Smooth muscle cell (in vitro differentiated cells): ENCODE data around the gene PCDHGA2. TPM values are rescaled to one million over a fixed set of nuclear protein-coding genes. Genes with fewer than 3 reads are reported as not detected.

ENCODE experiments used
- DNase-seq: peaks from one replicate; lab custom pipeline; 2025; ENCODE audit not compliant: unreplicated experiment; lab: John Stamatoyannopoulos, UW
- H2AFZ ChIP-seq: fragments of 200-600 bp; sonication (generic); 2 replicates; pipeline ENCODE4 v1.6.0; 2016; ENCODE audit warnings: antibody characterized with exemption, low read depth, mild to moderate bottlenecking
- H3F3A ChIP-seq: fragments of 200-600 bp; sonication (generic); 2 replicates; pipeline ENCODE4 v1.6.0; 2017; ENCODE audit warnings: antibody characterized with exemption, low read depth
- H3K27ac ChIP-seq: fragments of 200-600 bp; sonication (generic); 2 replicates; pipeline ENCODE4 v1.5.1; 2016; ENCODE audit warnings: low read depth, mild to moderate bottlenecking
- H3K27me3 ChIP-seq: fragments of 200-600 bp; sonication (generic); 2 replicates; pipeline ENCODE4 v1.6.1; 2016; ENCODE audit warnings: low read depth, mild to moderate bottlenecking
- H3K36me3 ChIP-seq: fragments of 200-600 bp; sonication (generic); 2 replicates; pipeline ENCODE4 v1.5.1; 2016; ENCODE audit warnings: low read depth
- H3K4me1 ChIP-seq: fragments of 200-600 bp; sonication (generic); 2 replicates; pipeline ENCODE4 v1.5.1; 2016; ENCODE audit warnings: low read depth
- H3K4me2 ChIP-seq: fragments of 200-600 bp; sonication (generic); 2 replicates; pipeline ENCODE4 v1.6.0; 2016; ENCODE audit warnings: mild to moderate bottlenecking
- H3K4me3 ChIP-seq: fragments of 200-600 bp; sonication (generic); 2 replicates; pipeline ENCODE4 v1.5.1; 2016; ENCODE audit warnings: mild to moderate bottlenecking
- H3K79me2 ChIP-seq: fragments of 200-600 bp; sonication (generic); 2 replicates; pipeline ENCODE4 v1.6.0; 2016; ENCODE audit warnings: low read depth, mild to moderate bottlenecking
- H3K9ac ChIP-seq: fragments of 200-600 bp; sonication (generic); 2 replicates; pipeline ENCODE4 v1.6.0; 2016; ENCODE audit warnings: low read depth
- H3K9me3 ChIP-seq: fragments of 200-600 bp; sonication (generic); replicated peaks from 2 replicates; pipeline ENCODE4 v1.5.1; 2016; ENCODE audit warnings: low read depth
- H4K20me1 ChIP-seq: fragments of 200-600 bp; sonication (generic); 2 replicates; pipeline ENCODE4 v1.6.0; 2016; ENCODE audit warnings: low read depth
- WGBS: methylation state at CpG from one replicate; pipeline ENCODE4 v1.1.7; 2016; ENCODE audit warnings: low lambda C conversion rate; 5-methylcytosine and 5-hydroxymethylcytosine counted together
- polyA plus RNA-seq: library from polyadenylated mRNA; unstranded; fragments of >200 nt; fragmentation: Nextera tagmentation; extraction: Ambion mirVana; gene quantifications from 2 replicates; pipeline ENCODE4 v1.2.1, GENCODE V29; 2016
- total RNA-seq: library from RNA; depleted of rRNA; stranded (reverse); fragments of >200 nt; gene quantifications from 2 replicates; pipeline ENCODE4 v1.2.3, GENCODE V29; 2014
- TF ChIP-seq, protein P1 (sequence below): fragments of 200-600 bp; sonication (generic); IDR thresholded peaks from 2 replicates; pipeline ENCODE4 v1.5.1; 2017; ENCODE audit warnings: borderline replicate concordance, mild to moderate bottlenecking, antibody characterized with exemption; ENCODE audit not compliant: insufficient read depth, poor library complexity, severe bottlenecking

The PCDHGA2 gene
- total and polyA plus RNA-seq, 2 experiments from 2014 or later = 0.04 TPM; not detected in 1

DNA sequence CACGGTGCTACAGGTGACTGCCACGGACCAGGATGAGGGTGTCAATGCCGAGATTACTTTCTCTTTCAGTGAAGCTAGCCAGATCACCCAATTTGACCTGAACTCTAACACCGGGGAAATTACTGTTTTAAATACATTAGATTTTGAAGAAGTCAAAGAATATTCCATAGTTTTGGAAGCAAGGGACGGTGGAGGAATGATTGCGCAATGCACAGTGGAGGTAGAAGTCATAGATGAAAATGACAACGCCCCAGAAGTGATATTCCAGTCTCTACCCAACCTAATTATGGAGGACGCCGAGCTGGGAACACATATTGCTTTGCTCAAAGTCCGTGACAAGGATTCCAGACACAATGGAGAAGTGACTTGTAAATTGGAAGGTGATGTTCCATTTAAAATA is 50.1 kb downstream of the PCDHGA2 start:
- Histone ChIP-seq H3K9me3 (peaks cover 48% of the 10 kb centered on the region), H3K4me1 (no peaks in the 10 kb centered on the region), H3F3A (no peaks in the 10 kb centered on the region), H2AFZ (no peak overlapping the region), H3K4me3 (no peak overlapping the region), H3K27ac (no peak overlapping the region), H4K20me1 (no peaks in the 10 kb centered on the region), H3K79me2 (peaks cover 11% of the 10 kb centered on the region), H3K36me3 (peaks cover 34% of the 10 kb centered on the region), H3K27me3 (no peaks in the 10 kb centered on the region), H3K9ac (no peak overlapping the region), H3K4me2 (peak overlapping the region; percentile 72)
- WGBS = 94% methylated on average over 10 of the region's 10 CpGs
- TF ChIP-seq, protein P1, sequence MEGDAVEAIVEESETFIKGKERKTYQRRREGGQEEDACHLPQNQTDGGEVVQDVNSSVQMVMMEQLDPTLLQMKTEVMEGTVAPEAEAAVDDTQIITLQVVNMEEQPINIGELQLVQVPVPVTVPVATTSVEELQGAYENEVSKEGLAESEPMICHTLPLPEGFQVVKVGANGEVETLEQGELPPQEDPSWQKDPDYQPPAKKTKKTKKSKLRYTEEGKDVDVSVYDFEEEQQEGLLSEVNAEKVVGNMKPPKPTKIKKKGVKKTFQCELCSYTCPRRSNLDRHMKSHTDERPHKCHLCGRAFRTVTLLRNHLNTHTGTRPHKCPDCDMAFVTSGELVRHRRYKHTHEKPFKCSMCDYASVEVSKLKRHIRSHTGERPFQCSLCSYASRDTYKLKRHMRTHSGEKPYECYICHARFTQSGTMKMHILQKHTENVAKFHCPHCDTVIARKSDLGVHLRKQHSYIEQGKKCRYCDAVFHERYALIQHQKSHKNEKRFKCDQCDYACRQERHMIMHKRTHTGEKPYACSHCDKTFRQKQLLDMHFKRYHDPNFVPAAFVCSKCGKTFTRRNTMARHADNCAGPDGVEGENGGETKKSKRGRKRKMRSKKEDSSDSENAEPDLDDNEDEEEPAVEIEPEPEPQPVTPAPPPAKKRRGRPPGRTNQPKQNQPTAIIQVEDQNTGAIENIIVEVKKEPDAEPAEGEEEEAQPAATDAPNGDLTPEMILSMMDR = no peak
- DNase-seq = no peak

DNA sequence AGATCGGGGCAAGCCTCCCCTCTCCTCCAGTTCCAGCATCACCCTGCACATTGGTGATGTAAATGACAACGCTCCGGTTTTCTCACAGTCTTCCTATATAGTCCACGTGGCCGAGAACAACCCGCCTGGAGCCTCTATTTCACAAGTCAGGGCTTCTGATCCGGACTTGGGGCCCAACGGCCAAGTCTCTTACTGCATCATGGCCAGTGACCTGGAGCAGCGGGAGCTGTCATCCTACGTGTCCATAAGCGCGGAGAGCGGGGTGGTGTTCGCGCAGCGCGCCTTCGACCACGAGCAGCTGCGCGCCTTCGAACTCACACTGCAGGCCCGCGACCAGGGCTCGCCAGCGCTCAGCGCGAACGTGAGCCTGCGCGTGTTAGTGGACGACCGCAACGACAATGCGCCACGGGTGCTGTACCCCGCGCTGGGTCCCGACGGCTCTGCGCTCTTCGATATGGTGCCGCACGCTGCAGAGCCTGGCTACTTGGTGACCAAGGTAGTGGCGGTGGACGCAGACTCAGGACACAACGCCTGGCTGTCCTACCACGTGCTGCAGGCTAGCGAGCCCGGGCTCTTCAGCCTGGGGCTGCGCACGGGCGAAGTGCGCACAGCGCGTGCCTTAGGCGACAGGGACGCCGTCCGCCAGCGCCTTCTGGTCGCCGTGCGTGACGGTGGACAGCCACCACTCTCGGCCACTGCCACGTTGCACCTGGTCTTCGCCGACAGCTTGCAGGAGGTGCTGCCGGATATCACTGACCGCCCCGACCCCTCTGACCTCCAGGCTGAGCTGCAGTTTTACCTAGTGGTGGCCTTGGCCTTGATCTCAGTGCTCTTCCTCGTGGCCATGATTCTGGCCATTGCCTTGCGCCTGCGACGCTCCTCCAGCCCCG is 50.8 kb downstream of the PCDHGA2 start:
- Histone ChIP-seq H3K27me3 (no peaks in the 10 kb centered on the region), H3K9me3 (peaks cover 49% of the 10 kb centered on the region), H3K79me2 (peaks cover 11% of the 10 kb centered on the region), H3K9ac (no peak overlapping the region), H3K4me1 (no peaks in the 10 kb centered on the region), H2AFZ (no peak overlapping the region), H3K4me2 (no peak overlapping the region), H3K27ac (no peak overlapping the region), H3F3A (no peaks in the 10 kb centered on the region), H4K20me1 (no peaks in the 10 kb centered on the region), H3K36me3 (peaks cover 34% of the 10 kb centered on the region), H3K4me3 (peak overlapping the region; percentile 35)
- DNase-seq = no peak
- WGBS = 98% methylated on average over 68 of the region's 77 CpGs
- TF ChIP-seq, protein P1 = no peak

DNA sequence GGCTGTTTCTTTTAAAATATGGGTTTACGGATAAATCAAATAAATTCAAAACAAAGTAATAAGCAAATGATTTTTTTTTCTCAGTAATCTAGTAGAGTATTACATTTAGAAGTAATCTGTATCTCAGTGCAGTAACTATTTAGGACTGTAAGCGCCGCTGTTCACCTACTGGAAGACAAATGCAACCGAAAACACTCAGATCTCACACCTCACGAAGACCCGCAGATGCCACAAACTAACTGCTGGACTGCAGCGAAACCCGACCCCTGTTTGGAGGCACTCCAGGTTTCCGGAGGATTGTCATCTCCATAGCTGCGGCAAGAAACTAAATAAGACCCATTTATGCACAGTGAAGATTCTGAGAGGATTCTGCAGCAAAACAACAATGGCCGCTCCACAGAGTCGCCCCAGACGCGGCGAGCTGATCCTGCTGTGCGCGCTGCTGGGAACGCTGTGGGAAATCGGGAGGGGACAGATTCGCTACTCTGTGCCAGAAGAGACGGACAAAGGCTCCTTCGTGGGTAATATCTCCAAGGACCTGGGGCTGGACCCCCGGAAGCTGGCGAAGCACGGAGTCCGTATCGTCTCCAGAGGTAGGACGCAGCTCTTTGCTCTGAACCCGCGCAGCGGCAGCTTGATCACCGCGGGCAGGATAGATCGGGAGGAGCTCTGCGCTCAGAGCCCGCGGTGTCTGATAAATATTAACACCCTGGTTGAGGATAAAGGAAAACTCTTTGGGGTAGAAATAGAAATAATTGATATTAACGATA is 54.1 kb downstream of the PCDHGA2 start, which contains the start of gene PCDHGA8:
Gene PCDHGA8 (plus strand): TSS at position 205 of the 770 bp plus-strand sequence. CDS start 181 bp downstream, at position 386.
- H3K4me1 ChIP-seq = no peaks in the 10 kb centered on the region
- H3K9me3 ChIP-seq = peaks cover 53% of the 10 kb centered on the region

More for the DNA sequence above, 54.1 kb downstream of the PCDHGA2 start, which contains the start of gene PCDHGA8:
- TF ChIP-seq, protein P1 = no peak
- Histone ChIP-seq H3K4me3 (peak within 1 kb of the TSS; percentile 35), H4K20me1 (no peaks in the 10 kb centered on the region), H3K4me2 (peak within 1 kb of the TSS; percentile 53), H3F3A (no peaks in the 10 kb centered on the region), H3K36me3 (peaks cover 37% of the 10 kb centered on the region), H3K79me2 (peaks cover 15% of the 10 kb centered on the region), H3K9ac (no peak within 1 kb of the TSS), H2AFZ (no peak within 1 kb of the TSS), H3K27me3 (no peaks in the 10 kb centered on the region), H3K27ac (no peak within 1 kb of the TSS)
- DNase-seq = no peak
- 98% methylated on average over 38 of the region's 38 CpGs for WGBS

Other genes starting within 250 kb of the PCDHGA2 start
Only the 30 nearest of the 38 such genes appear.
- gene PCDHB9, start 151.6 kb upstream of the PCDHGA2 start, total RNA-seq = 4.1 and 6.5 TPM in 2 replicates
- gene PCDHB9, start 151.6 kb upstream of the PCDHGA2 start, polyA plus RNA-seq = 2.2 and 2.4 TPM in 2 replicates
- 6.4 and 7.4 TPM in 2 replicates for gene PCDHB10, start 146.4 kb upstream of the PCDHGA2 start, total RNA-seq
- 3.3 and 3.4 TPM in 2 replicates for gene PCDHB10, start 146.4 kb upstream of the PCDHGA2 start, polyA plus RNA-seq
- gene PCDHB11, start 139.1 kb upstream of the PCDHGA2 start, total RNA-seq = 1.8 and 2.1 TPM in 2 replicates
- gene PCDHB11, start 139.1 kb upstream of the PCDHGA2 start, polyA plus RNA-seq = 0.61 and 1.7 TPM in 2 replicates
- 2.9 and 3.6 TPM in 2 replicates for gene PCDHB12, start 130.0 kb upstream of the PCDHGA2 start, total RNA-seq
- gene PCDHB12, start 130.0 kb upstream of the PCDHGA2 start, polyA plus RNA-seq = 0.57 and 1.0 TPM in 2 replicates
- gene PCDHB13, start 124.8 kb upstream of the PCDHGA2 start, total RNA-seq = 4.4 and 8.3 TPM in 2 replicates
- 1.8 and 2.6 TPM in 2 replicates for gene PCDHB13, start 124.8 kb upstream of the PCDHGA2 start, polyA plus RNA-seq
- 7.8 and 9.1 TPM in 2 replicates for gene PCDHB14, start 115.4 kb upstream of the PCDHGA2 start, total RNA-seq
- 2.6 and 4.6 TPM in 2 replicates for gene PCDHB14, start 115.4 kb upstream of the PCDHGA2 start, polyA plus RNA-seq
- gene PCDHB15, start 93.4 kb upstream of the PCDHGA2 start, total RNA-seq = 3.9 and 4.2 TPM in 2 replicates
- 1.8 and 2.1 TPM in 2 replicates for gene PCDHB15, start 93.4 kb upstream of the PCDHGA2 start, polyA plus RNA-seq
- not detected in 2 replicates for gene SLC25A2, start 34.7 kb upstream of the PCDHGA2 start, total RNA-seq
- gene SLC25A2, start 34.7 kb upstream of the PCDHGA2 start, polyA plus RNA-seq = 0.15 TPM in 1 of 2 replicates, not detected in the other
- gene TAF7, start 18.0 kb upstream of the PCDHGA2 start, total RNA-seq = 83.0 and 94.5 TPM in 2 replicates
- 85.9 and 105 TPM in 2 replicates for gene TAF7, start 18.0 kb upstream of the PCDHGA2 start, polyA plus RNA-seq
- 0.58 and 0.63 TPM in 2 replicates for gene PCDHGA1, start 8.2 kb upstream of the PCDHGA2 start, total RNA-seq
- 0.05 TPM in 1 of 2 replicates, not detected in the other for gene PCDHGA1, start 8.2 kb upstream of the PCDHGA2 start, polyA plus RNA-seq
- not detected in 2 replicates for gene PCDHGA3, start 5.1 kb downstream of the PCDHGA2 start, total RNA-seq
- gene PCDHGA3, start 5.1 kb downstream of the PCDHGA2 start, polyA plus RNA-seq = not detected in 2 replicates
- 0.27 and 0.81 TPM in 2 replicates for gene PCDHGB1, start 11.3 kb downstream of the PCDHGA2 start, total RNA-seq
- gene PCDHGB1, start 11.3 kb downstream of the PCDHGA2 start, polyA plus RNA-seq = 0.40 TPM in 1 of 2 replicates, not detected in the other
- gene PCDHGA4, start 16.3 kb downstream of the PCDHGA2 start, total RNA-seq = 0.58 and 1.1 TPM in 2 replicates
- not detected in 2 replicates for gene PCDHGA4, start 16.3 kb downstream of the PCDHGA2 start, polyA plus RNA-seq
- 0.18 and 1.1 TPM in 2 replicates for gene PCDHGB2, start 21.2 kb downstream of the PCDHGA2 start, total RNA-seq
- not detected in 2 replicates for gene PCDHGB2, start 21.2 kb downstream of the PCDHGA2 start, polyA plus RNA-seq
- 0.09 and 0.22 TPM in 2 replicates for gene PCDHGA5, start 25.4 kb downstream of the PCDHGA2 start, total RNA-seq
- gene PCDHGA5, start 25.4 kb downstream of the PCDHGA2 start, polyA plus RNA-seq = 0.13 TPM in 1 of 2 replicates, not detected in the other
- gene PCDHGB3, start 31.5 kb downstream of the PCDHGA2 start, total RNA-seq = 0.40 TPM in 1 of 2 replicates, not detected in the other
- not detected in 2 replicates for gene PCDHGB3, start 31.5 kb downstream of the PCDHGA2 start, polyA plus RNA-seq
- gene PCDHGA6, start 35.1 kb downstream of the PCDHGA2 start, total RNA-seq = 0.09 and 0.27 TPM in 2 replicates
- not detected in 2 replicates for gene PCDHGA6, start 35.1 kb downstream of the PCDHGA2 start, polyA plus RNA-seq
- gene PCDHGA7, start 44.0 kb downstream of the PCDHGA2 start, total RNA-seq = 0.09 and 0.27 TPM in 2 replicates
- gene PCDHGA7, start 44.0 kb downstream of the PCDHGA2 start, polyA plus RNA-seq = not detected in 2 replicates
- 37.1 and 43.1 TPM in 2 replicates for gene PCDHGB4, start 48.9 kb downstream of the PCDHGA2 start, total RNA-seq
- 20.0 and 27.5 TPM in 2 replicates for gene PCDHGB4, start 48.9 kb downstream of the PCDHGA2 start, polyA plus RNA-seq
- gene PCDHGA8, start 53.9 kb downstream of the PCDHGA2 start, total RNA-seq = 3.2 and 3.3 TPM in 2 replicates
- gene PCDHGA8, start 53.9 kb downstream of the PCDHGA2 start, polyA plus RNA-seq = 0.25 and 0.89 TPM in 2 replicates
- gene PCDHGB5, start 59.2 kb downstream of the PCDHGA2 start, total RNA-seq = 3.2 and 3.3 TPM in 2 replicates
- gene PCDHGB5, start 59.2 kb downstream of the PCDHGA2 start, polyA plus RNA-seq = 0.90 and 4.2 TPM in 2 replicates
- 2.9 and 4.0 TPM in 2 replicates for gene PCDHGA9, start 64.0 kb downstream of the PCDHGA2 start, total RNA-seq
- 0.08 and 0.23 TPM in 2 replicates for gene PCDHGA9, start 64.0 kb downstream of the PCDHGA2 start, polyA plus RNA-seq
- 12.4 and 17.1 TPM in 2 replicates for gene PCDHGB6, start 69.3 kb downstream of the PCDHGA2 start, total RNA-seq
- 9.7 and 12.3 TPM in 2 replicates for gene PCDHGB6, start 69.3 kb downstream of the PCDHGA2 start, polyA plus RNA-seq
- 24.6 and 24.7 TPM in 2 replicates for gene PCDHGA10, start 74.2 kb downstream of the PCDHGA2 start, total RNA-seq
- 10.9 and 11.1 TPM in 2 replicates for gene PCDHGA10, start 74.2 kb downstream of the PCDHGA2 start, polyA plus RNA-seq
- 25.3 and 37.5 TPM in 2 replicates for gene PCDHGB7, start 78.9 kb downstream of the PCDHGA2 start, total RNA-seq
- gene PCDHGB7, start 78.9 kb downstream of the PCDHGA2 start, polyA plus RNA-seq = 21.3 and 24.6 TPM in 2 replicates
- gene PCDHGA11, start 82.3 kb downstream of the PCDHGA2 start, total RNA-seq = 8.7 and 13.2 TPM in 2 replicates
- 7.9 and 8.0 TPM in 2 replicates for gene PCDHGA11, start 82.3 kb downstream of the PCDHGA2 start, polyA plus RNA-seq
- 1.7 and 4.5 TPM in 2 replicates for gene PCDHGA12, start 91.7 kb downstream of the PCDHGA2 start, total RNA-seq
- gene PCDHGA12, start 91.7 kb downstream of the PCDHGA2 start, polyA plus RNA-seq = 0.42 and 0.86 TPM in 2 replicates
- 38.2 and 50.3 TPM in 2 replicates for gene PCDHGC3, start 137.2 kb downstream of the PCDHGA2 start, total RNA-seq
- 98.4 and 111 TPM in 2 replicates for gene PCDHGC3, start 137.2 kb downstream of the PCDHGA2 start, polyA plus RNA-seq
- gene PCDHGC4, start 146.3 kb downstream of the PCDHGA2 start, total RNA-seq = 1.2 and 3.8 TPM in 2 replicates
- 0.12 and 0.16 TPM in 2 replicates for gene PCDHGC4, start 146.3 kb downstream of the PCDHGA2 start, polyA plus RNA-seq
- gene PCDHGC5, start 150.3 kb downstream of the PCDHGA2 start, total RNA-seq = 1.8 and 3.4 TPM in 2 replicates
- 1.5 and 3.3 TPM in 2 replicates for gene PCDHGC5, start 150.3 kb downstream of the PCDHGA2 start, polyA plus RNA-seq